Ovary (tissue), 3 donors: ENCODE data around the gene SIGLEC1.

ENCODE experiments used
- CTCF ChIP-seq, 3 donors: fragments of 450-650 bp in 2 of 3; fragments of 200-600 bp in 1 of 3; IDR thresholded peaks; one replicate each; pipeline versions ENCODE4 v1.5.1 to v1.8.0; 2016 to 2022; ENCODE audit warnings: antibody characterized with exemption in 3 of 3, mild to moderate bottlenecking in 1 of 3
- POLR2A ChIP-seq: fragments of 450-650 bp; IDR thresholded peaks from one replicate; pipeline ENCODE4 v1.6.1; 2017; ENCODE audit warnings: antibody characterized with exemption, mild to moderate bottlenecking, moderate library complexity
- donor health status: DM: no; HTN: no; CAD: no.

- TF ChIP-seq CTCF (IDR thresholded peaks at IDR 0.05) (no peak), POLR2A (no peak)
These were observed 40.0 kb upstream of the SIGLEC1 start for GRCh38 chr20:3752386-3752759.
